A673 (cell line): ENCODE data around the gene KRT23. TPM values are rescaled to one million over a fixed set of nuclear protein-coding genes. Genes with fewer than 3 reads are reported as not detected.

Source experiments
- BruUV-seq: library from RNA; stranded (reverse); fragments of 400-500 nt; replicated peaks from 2 replicates; lab custom pipeline; 2021; lab: Mats Ljungman, UMichigan
- CTCF ChIA-PET: fragments of 300-600 bp; sonication (Branson Sonifier 250); formaldehyde crosslinking; loops from one replicate; lab custom pipeline; 2022; ENCODE audit warnings: antibody characterized with exemption; lab: Charles Lee
- POLR2A ChIA-PET: fragments of 300-600 bp; sonication (Branson Sonifier 250); formaldehyde crosslinking; loops from one replicate; lab custom pipeline; 2022; ENCODE audit warnings: antibody characterized with exemption; ENCODE audit not compliant: low non-redundant PET; lab: Charles Lee
- DNase-seq: peaks from one replicate; pipeline ENCODE4 v3.0.0-alpha.2; 2015; ENCODE audit warnings: low spot score
- H3K27ac ChIP-seq: fragments of 200-600 bp; sonication (generic); 2 replicates; pipeline ENCODE4 v1.5.1; 2016; ENCODE audit warnings: mixed run types, low read depth, mild to moderate bottlenecking, mixed read lengths, antibody characterized with exemption, low read length; ENCODE audit not compliant: poor library complexity, severe bottlenecking
- H3K27me3 ChIP-seq: fragments of 200-600 bp; sonication (generic); replicated peaks from 2 replicates; pipeline ENCODE4 v1.6.1; 2017; ENCODE audit warnings: mixed run types, low read depth, mild to moderate bottlenecking, mixed read lengths, antibody characterized with exemption, low read length; ENCODE audit not compliant: insufficient read depth, poor library complexity
- H3K36me3 ChIP-seq: fragments of 200-600 bp; sonication (generic); 2 replicates; pipeline ENCODE4 v1.6.1; 2016; ENCODE audit warnings: mixed run types, mild to moderate bottlenecking, mixed read lengths, antibody characterized with exemption, low read length; ENCODE audit not compliant: insufficient read depth, poor library complexity, severe bottlenecking
- H3K4me1 ChIP-seq: fragments of 200-600 bp; sonication (generic); 2 replicates; pipeline ENCODE4 v1.6.1; 2017; ENCODE audit warnings: mixed run types, mild to moderate bottlenecking, mixed read lengths, antibody characterized with exemption, low read length; ENCODE audit not compliant: insufficient read depth, poor library complexity, severe bottlenecking
- H3K4me3 ChIP-seq: fragments of 200-600 bp; sonication (generic); 2 replicates; pipeline ENCODE4 v1.5.1; 2016; ENCODE audit warnings: low read depth, mixed run types, mild to moderate bottlenecking, mixed read lengths, low read length; ENCODE audit not compliant: poor library complexity, severe bottlenecking
- H3K9me3 ChIP-seq: fragments of 200-600 bp; sonication (generic); 2 replicates; pipeline ENCODE4 v1.6.1; 2016; ENCODE audit warnings: mixed run types, low read depth, mild to moderate bottlenecking, mixed read lengths, antibody characterized with exemption, low read length; ENCODE audit not compliant: poor library complexity, severe bottlenecking
- EZH2 ChIP-seq: fragments of 200-600 bp; sonication (generic); IDR thresholded peaks from 2 replicates; pipeline ENCODE4 v1.6.1; 2017; ENCODE audit warnings: borderline replicate concordance, low read depth, mild to moderate bottlenecking, mixed read lengths, antibody characterized with exemption, low read length; ENCODE audit not compliant: poor library complexity, severe bottlenecking
- intact Hi-C: fragments of 100-400 bp; cut with micrococcal nuclease; formaldehyde crosslinking; loops from one replicate; pipeline ENCODE4 v1.10.0; 2022; ENCODE audit not compliant: unreplicated experiment
- total RNA-seq: library from RNA; stranded (reverse); gene quantifications from 2 replicates; pipeline ENCODE4 v1.2.3, GENCODE V29; 2021
- TF ChIP-seq, protein P1 (sequence below): fragments of 300-800, 200-600 bp; sonication (generic); conservative IDR thresholded peaks from 2 replicates; pipeline ENCODE4 v1.5.1; 2017; ENCODE audit warnings: low read depth, mild to moderate bottlenecking, antibody characterized with exemption, low read length, moderate library complexity, mixed read lengths

Gene KRT23
- total RNA-seq, 1 experiment from 2014 or later, result not detected

GRCh38 chr17:40895106-40895730 lies 42.2 kb downstream of the KRT23 start:
- TF ChIP-seq, protein P1, sequence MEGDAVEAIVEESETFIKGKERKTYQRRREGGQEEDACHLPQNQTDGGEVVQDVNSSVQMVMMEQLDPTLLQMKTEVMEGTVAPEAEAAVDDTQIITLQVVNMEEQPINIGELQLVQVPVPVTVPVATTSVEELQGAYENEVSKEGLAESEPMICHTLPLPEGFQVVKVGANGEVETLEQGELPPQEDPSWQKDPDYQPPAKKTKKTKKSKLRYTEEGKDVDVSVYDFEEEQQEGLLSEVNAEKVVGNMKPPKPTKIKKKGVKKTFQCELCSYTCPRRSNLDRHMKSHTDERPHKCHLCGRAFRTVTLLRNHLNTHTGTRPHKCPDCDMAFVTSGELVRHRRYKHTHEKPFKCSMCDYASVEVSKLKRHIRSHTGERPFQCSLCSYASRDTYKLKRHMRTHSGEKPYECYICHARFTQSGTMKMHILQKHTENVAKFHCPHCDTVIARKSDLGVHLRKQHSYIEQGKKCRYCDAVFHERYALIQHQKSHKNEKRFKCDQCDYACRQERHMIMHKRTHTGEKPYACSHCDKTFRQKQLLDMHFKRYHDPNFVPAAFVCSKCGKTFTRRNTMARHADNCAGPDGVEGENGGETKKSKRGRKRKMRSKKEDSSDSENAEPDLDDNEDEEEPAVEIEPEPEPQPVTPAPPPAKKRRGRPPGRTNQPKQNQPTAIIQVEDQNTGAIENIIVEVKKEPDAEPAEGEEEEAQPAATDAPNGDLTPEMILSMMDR, result no peak
- TF ChIP-seq EZH2, result no peak
- no peak for DNase-seq
- Histone ChIP-seq H3K27ac (no peak overlapping the region), H3K4me1 (no peaks in the 10 kb centered on the region), H3K36me3 (no peaks in the 10 kb centered on the region), H3K9me3 (no peaks in the 10 kb centered on the region), H3K27me3 (no peaks in the 10 kb centered on the region), H3K4me3 (no peak overlapping the region)
- intact Hi-C loops, result no loop called here
- POLR2A ChIA-PET, result no interaction called here
- no TSS peak for BruUV-seq
- CTCF ChIA-PET, result no interaction called here

DNA sequence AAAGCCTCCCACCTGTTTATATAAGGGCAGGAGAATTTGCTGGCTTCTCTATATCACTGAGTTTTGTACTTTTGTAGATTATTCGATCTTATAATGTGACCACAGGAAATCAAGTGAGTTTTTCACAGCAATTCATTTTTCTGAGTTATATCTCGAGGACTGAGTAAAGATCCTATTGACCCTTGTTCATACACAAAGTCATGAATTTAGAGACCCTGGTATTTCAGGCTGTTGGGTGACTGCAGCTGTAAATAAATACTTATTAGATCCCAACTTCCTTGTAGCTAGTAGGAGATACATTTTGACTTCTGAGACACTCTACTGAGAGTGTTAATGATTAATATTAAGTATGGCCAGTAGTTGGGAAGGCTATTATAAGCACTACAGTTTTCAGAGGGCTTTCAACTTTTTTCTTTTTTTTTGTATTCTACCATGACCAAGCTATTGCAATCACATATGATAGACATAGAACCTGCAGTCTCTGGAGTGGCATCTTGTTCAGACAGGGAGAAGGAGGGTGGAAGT lies 49.2 kb downstream of the KRT23 start:
- BruUV-seq, result no TSS peak
- Histone ChIP-seq H3K4me1 (no peaks in the 10 kb centered on the region), H3K9me3 (no peaks in the 10 kb centered on the region), H3K4me3 (no peak overlapping the region), H3K36me3 (no peaks in the 10 kb centered on the region), H3K27me3 (no peaks in the 10 kb centered on the region), H3K27ac (no peak overlapping the region)
- DNase-seq, result no peak
- intact Hi-C loops, result no loop called here
- ChIA-PET CTCF (no interaction called here), POLR2A (no interaction called here)
- TF ChIP-seq EZH2, result no peak
- TF ChIP-seq, protein P1, result no peak

DNA sequence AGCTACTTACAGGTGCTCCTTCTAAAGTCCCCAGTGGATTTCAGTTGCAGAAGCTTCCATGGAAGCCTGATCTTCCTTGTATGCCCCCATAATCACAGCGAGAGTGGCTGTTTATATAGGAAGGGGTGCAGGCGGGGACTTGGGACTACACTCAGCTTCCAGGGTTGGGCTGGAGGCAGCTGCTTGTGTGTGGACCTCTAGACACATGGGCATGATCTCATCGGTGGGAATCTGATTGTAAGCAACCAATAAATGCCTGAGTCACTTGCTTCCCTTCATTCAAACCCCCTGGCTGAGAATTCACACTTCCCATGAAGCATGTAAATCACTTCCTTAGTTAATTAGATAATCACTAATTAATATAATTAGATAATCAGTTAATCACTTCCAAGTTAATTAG lies 51.4 kb downstream of the KRT23 start:
- Histone ChIP-seq H3K27ac (no peak overlapping the region), H3K27me3 (no peaks in the 10 kb centered on the region), H3K4me3 (no peak overlapping the region), H3K4me1 (no peaks in the 10 kb centered on the region), H3K36me3 (no peaks in the 10 kb centered on the region), H3K9me3 (no peaks in the 10 kb centered on the region)
- TF ChIP-seq EZH2, result no peak
- TF ChIP-seq, protein P1, result no peak
- peak; percentile 14 for DNase-seq
- intact Hi-C loops, result no loop called here
- CTCF ChIA-PET, result no interaction called here
- BruUV-seq, result no TSS peak
- POLR2A ChIA-PET, result no interaction called here
